Measurements from ENCODE around the gene SEMA3C.

Gene SEMA3C

DNA sequence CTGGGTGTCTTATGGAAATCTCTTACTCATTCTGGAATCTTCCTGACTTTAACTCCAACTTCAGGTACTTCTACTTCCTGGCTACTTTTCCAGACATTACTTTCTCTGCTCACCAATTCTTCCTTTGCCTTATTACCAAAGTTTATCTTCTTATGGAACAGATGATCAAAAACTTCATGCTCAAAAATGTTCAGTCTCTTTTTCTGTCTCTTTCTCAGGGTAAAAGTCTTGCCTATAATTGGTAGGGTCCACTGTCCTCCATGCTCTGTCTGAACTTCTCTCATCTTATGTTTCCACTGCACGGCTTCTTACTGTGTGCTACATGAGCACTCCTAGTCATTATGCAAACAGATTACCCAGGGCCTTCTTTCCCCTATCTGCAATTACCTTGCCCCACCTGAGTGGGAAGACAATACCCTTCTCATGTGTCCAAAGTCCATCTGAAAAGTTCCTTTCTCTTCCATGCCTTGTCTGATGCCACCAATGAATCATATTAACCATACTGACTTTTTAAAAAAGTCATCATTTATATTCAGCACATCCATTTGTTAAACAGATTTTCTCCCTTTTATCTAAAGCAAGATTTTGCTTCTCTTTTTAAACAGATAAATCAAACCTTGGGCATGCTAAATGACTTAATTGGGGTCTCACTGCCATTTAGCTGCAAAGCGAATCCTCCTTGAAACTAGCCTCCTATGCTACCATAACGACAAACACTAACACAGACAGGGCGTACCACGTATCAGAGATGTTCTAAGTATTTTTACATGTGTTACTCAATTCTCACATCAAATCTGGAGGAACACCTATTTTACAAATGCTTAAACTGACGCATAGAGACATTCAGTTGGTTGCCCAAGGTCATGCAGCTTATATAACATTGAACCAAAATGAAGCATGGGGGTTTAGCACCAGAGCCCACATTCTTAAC, 48.8 kb downstream of the SEMA3C start:
- Histone ChIP-seq H3K27me3 (ENCODE audit: insufficient read depth, low read length, poor library complexity) (no peaks in the 10 kb centered on the region), H3K27ac (ENCODE audit: low read length) (no peak overlapping the region), H4K20me1 (ENCODE audit: insufficient read depth, low read length) (no peaks in the 10 kb centered on the region), H3K4me1 (ENCODE audit: insufficient read depth, low read length) (no peaks in the 10 kb centered on the region), H3K4me3 (ENCODE audit: low read depth in 1 of 2, low read length in 2 of 2) (no peak overlapping the region), H3K9ac (ENCODE audit: low read depth, low read length) (no peak overlapping the region), H3K79me2 (ENCODE audit: insufficient read depth, low read length) (no peaks in the 10 kb centered on the region), H3K4me2 (ENCODE audit: insufficient read depth, low read length) (no peak overlapping the region), H3K36me3 (ENCODE audit: insufficient read depth, low read length) (no peaks in the 10 kb centered on the region), H3K9me3 (ENCODE audit: insufficient read depth, low read length, severe bottlenecking) (no peaks in the 10 kb centered on the region), H2AFZ (ENCODE audit: low read depth, low read length) (no peak overlapping the region)
- TF ChIP-seq EZH2 (IDR thresholded peaks at IDR 0.05; ENCODE audit: borderline replicate concordance, low read depth, low read length, severe bottlenecking), result no peak
- TF ChIP-seq, protein P1, sequence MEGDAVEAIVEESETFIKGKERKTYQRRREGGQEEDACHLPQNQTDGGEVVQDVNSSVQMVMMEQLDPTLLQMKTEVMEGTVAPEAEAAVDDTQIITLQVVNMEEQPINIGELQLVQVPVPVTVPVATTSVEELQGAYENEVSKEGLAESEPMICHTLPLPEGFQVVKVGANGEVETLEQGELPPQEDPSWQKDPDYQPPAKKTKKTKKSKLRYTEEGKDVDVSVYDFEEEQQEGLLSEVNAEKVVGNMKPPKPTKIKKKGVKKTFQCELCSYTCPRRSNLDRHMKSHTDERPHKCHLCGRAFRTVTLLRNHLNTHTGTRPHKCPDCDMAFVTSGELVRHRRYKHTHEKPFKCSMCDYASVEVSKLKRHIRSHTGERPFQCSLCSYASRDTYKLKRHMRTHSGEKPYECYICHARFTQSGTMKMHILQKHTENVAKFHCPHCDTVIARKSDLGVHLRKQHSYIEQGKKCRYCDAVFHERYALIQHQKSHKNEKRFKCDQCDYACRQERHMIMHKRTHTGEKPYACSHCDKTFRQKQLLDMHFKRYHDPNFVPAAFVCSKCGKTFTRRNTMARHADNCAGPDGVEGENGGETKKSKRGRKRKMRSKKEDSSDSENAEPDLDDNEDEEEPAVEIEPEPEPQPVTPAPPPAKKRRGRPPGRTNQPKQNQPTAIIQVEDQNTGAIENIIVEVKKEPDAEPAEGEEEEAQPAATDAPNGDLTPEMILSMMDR (IDR thresholded peaks at IDR 0.05; ENCODE audit: borderline replicate concordance, extremely low read depth, low read length, poor library complexity, severe bottlenecking), result no peak
- DNase-seq, result no peak
- no peak for ATAC-seq (ENCODE audit: insufficient read depth, low read depth)

DNA sequence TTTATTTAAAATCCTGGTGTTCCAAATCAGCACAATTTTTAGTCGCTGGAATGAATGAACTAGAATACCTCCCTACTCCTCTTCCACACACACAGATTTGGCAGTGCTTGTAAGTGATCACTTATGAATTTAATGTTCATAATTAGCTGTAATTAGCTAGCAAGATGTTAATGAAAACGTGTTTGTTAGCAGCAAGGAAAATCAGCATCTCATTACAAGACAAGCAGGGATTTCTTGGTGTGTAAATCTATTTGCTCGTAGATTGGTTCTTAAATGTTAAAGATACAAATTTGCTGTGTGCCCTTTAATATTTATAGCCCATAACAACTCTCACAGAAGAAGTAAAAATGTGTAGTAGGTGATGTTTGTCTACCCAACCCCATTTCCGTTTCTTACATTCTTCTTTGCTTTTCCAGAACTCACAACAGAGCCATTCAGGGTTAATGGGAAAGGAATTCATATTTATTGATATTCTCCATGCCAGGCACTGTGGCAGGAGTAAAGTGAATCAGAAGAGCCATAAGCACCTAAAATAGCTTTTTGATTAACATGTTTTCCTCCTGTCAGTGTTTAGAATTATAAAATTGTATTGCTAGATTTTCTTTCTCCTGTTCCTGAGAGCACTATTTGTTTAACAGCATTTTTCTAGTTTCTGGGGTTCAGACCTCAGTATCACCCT, 49.6 kb downstream of the SEMA3C start:
- H4K20me1 ChIP-seq (ENCODE audit: insufficient read depth, low read length), result no peaks in the 10 kb centered on the region
- no peak for TF ChIP-seq EZH2 (IDR thresholded peaks at IDR 0.05; ENCODE audit: borderline replicate concordance, low read depth, low read length, severe bottlenecking)
- no peak overlapping the region for H3K4me2 ChIP-seq (ENCODE audit: insufficient read depth, low read length)
- H3K27me3 ChIP-seq (ENCODE audit: insufficient read depth, low read length, poor library complexity), result no peaks in the 10 kb centered on the region
- no peaks in the 10 kb centered on the region for H3K79me2 ChIP-seq (ENCODE audit: insufficient read depth, low read length)
- H2AFZ ChIP-seq (ENCODE audit: low read depth, low read length), result no peak overlapping the region
- no peak overlapping the region for H3K9ac ChIP-seq (ENCODE audit: low read depth, low read length)
- ATAC-seq (ENCODE audit: insufficient read depth, low read depth) (no peak), DNase-seq (no peak)
- no peak overlapping the region for H3K4me3 ChIP-seq (ENCODE audit: low read depth in 1 of 2, low read length in 2 of 2)
- no peaks in the 10 kb centered on the region for H3K4me1 ChIP-seq (ENCODE audit: insufficient read depth, low read length)
- no peak overlapping the region for H3K27ac ChIP-seq (ENCODE audit: low read length)
- H3K9me3 ChIP-seq (ENCODE audit: insufficient read depth, low read length, severe bottlenecking), result no peaks in the 10 kb centered on the region
- H3K36me3 ChIP-seq (ENCODE audit: insufficient read depth, low read length), result no peaks in the 10 kb centered on the region

DNA sequence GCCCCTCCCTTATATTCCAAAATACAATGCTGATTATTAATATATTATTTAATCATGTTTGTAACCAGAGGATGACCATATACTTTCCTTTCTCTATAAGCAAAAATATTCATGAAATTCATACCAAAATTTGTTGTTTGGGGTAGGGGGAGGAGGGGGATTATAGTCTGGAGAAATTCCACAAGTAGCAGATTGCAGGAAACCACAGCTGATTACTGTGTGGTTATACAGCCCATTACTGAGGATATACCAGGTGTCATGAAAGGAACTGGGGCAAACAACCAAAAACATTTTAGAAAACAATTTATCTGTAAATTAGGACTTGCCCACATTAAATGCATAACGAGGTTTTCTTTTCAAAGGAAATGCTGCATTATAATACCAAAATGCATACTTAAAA, 50.3 kb downstream of the SEMA3C start:
- no peaks in the 10 kb centered on the region for H3K36me3 ChIP-seq (ENCODE audit: insufficient read depth, low read length)
- no peak for DNase-seq
- no peaks in the 10 kb centered on the region for H3K4me1 ChIP-seq (ENCODE audit: insufficient read depth, low read length)
- no peaks in the 10 kb centered on the region for H3K9me3 ChIP-seq (ENCODE audit: insufficient read depth, low read length, severe bottlenecking)
- peak; percentile 42; the same call in 1 of the 3 replicates for ATAC-seq (ENCODE audit: insufficient read depth, low read depth)
- no peak overlapping the region for H3K27ac ChIP-seq (ENCODE audit: low read length)
- H3K27me3 ChIP-seq (ENCODE audit: insufficient read depth, low read length, poor library complexity), result no peaks in the 10 kb centered on the region
- H4K20me1 ChIP-seq (ENCODE audit: insufficient read depth, low read length), result no peaks in the 10 kb centered on the region
- H2AFZ ChIP-seq (ENCODE audit: low read depth, low read length), result no peak overlapping the region
- H3K79me2 ChIP-seq (ENCODE audit: insufficient read depth, low read length), result no peaks in the 10 kb centered on the region
- no peak overlapping the region for H3K4me3 ChIP-seq (ENCODE audit: low read depth in 1 of 2, low read length in 2 of 2)
- H3K4me2 ChIP-seq (ENCODE audit: insufficient read depth, low read length), result no peak overlapping the region
- no peak overlapping the region for H3K9ac ChIP-seq (ENCODE audit: low read depth, low read length)
- TF ChIP-seq, protein P1 (IDR thresholded peaks at IDR 0.05; ENCODE audit: borderline replicate concordance, extremely low read depth, low read length, poor library complexity, severe bottlenecking), result no peak
- TF ChIP-seq EZH2 (IDR thresholded peaks at IDR 0.05; ENCODE audit: borderline replicate concordance, low read depth, low read length, severe bottlenecking), result no peak

DNA sequence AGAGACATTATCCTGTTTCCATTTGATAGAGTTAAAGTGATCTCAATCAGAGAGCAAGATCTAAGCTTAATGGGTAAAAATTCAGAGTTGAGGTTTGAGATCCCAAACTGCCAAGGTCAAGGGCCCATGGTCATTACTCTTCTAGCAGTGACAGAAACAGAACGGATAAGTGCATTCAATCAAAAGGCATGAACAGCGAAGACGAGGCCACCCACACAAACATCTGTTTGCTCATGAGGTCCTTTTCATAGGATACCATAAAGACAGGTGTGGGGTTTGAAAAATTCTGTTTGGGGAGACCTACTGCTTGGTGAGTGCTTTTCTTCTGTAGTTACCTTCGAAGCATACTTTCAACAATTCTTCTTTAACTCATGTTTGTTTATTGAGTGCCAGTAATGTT, 58.3 kb downstream of the SEMA3C start:
- H3K4me2 ChIP-seq (ENCODE audit: insufficient read depth, low read length), result no peak overlapping the region
- TF ChIP-seq, protein P1 (IDR thresholded peaks at IDR 0.05; ENCODE audit: borderline replicate concordance, extremely low read depth, low read length, poor library complexity, severe bottlenecking), result no peak
- TF ChIP-seq EZH2 (IDR thresholded peaks at IDR 0.05; ENCODE audit: borderline replicate concordance, low read depth, low read length, severe bottlenecking), result no peak
- no peak overlapping the region for H2AFZ ChIP-seq (ENCODE audit: low read depth, low read length)
- DNase-seq (no peak), ATAC-seq (ENCODE audit: insufficient read depth, low read depth) (no peak)
- no peaks in the 10 kb centered on the region for H3K4me1 ChIP-seq (ENCODE audit: insufficient read depth, low read length)
- no peaks in the 10 kb centered on the region for H3K9me3 ChIP-seq (ENCODE audit: insufficient read depth, low read length, severe bottlenecking)
- H3K27ac ChIP-seq (ENCODE audit: low read length), result no peak overlapping the region
- H3K27me3 ChIP-seq (ENCODE audit: insufficient read depth, low read length, poor library complexity), result no peaks in the 10 kb centered on the region
- H4K20me1 ChIP-seq (ENCODE audit: insufficient read depth, low read length), result no peaks in the 10 kb centered on the region
- H3K4me3 ChIP-seq (ENCODE audit: low read depth in 1 of 2, low read length in 2 of 2), result no peak overlapping the region
- H3K9ac ChIP-seq (ENCODE audit: low read depth, low read length), result no peak overlapping the region
- no peaks in the 10 kb centered on the region for H3K36me3 ChIP-seq (ENCODE audit: insufficient read depth, low read length)
- no peaks in the 10 kb centered on the region for H3K79me2 ChIP-seq (ENCODE audit: insufficient read depth, low read length)
